PC-3 (cell line): ENCODE measurements around the gene EXOC7. TPM values are rescaled to one million over a fixed set of nuclear protein-coding genes. Genes with fewer than 3 reads are reported as not detected.

ENCODE experiments used
- ATAC-seq: fragments of 200-7000 bp; cut with Tn5 transposase; 2 replicates; pipeline ENCODE4 v1.9.1; 2020; ENCODE audit warnings: mild to moderate bottlenecking, moderate library complexity
- BruUV-seq: library from RNA; stranded (reverse); fragments of 400-500 nt; replicated peaks from 2 replicates; lab custom pipeline; 2021; lab: Mats Ljungman, UMichigan
- CTCF ChIA-PET: fragments of 300-600 bp; sonication (Branson Sonifier 250); formaldehyde crosslinking; loops from one replicate; lab custom pipeline; 2022; ENCODE audit warnings: antibody characterized with exemption; lab: Charles Lee
- POLR2A ChIA-PET: fragments of 300-600 bp; sonication (Branson Sonifier 250); formaldehyde crosslinking; loops from one replicate; lab custom pipeline; 2022; ENCODE audit warnings: antibody characterized with exemption; ENCODE audit not compliant: unreplicated experiment; lab: Charles Lee
- DNase-seq: peaks from one replicate; pipeline ENCODE4 v3.0.0-alpha.2; 2015
- H2AFZ ChIP-seq: fragments of 300-600 bp; sonication (generic); 2 replicates; pipeline ENCODE4 v1.6.0; 2016; ENCODE audit warnings: antibody characterized with exemption, low read length
- H3F3A ChIP-seq: fragments of 300-600 bp; sonication (generic); one replicate; pipeline ENCODE4 v1.6.0; 2017; ENCODE audit warnings: antibody characterized with exemption, low read length, control low read depth, mild to moderate bottlenecking; ENCODE audit not compliant: unreplicated experiment
- H3K27ac ChIP-seq: fragments of 300-600 bp; sonication (generic); 2 replicates; pipeline ENCODE4 v1.5.1; 2016; ENCODE audit warnings: mild to moderate bottlenecking, low read length
- H3K27me3 ChIP-seq: fragments of 300-600 bp; sonication (generic); 2 replicates; pipeline ENCODE4 v1.6.1; 2016; ENCODE audit warnings: low read length, mixed read lengths
- H3K36me3 ChIP-seq: fragments of 300-600 bp; sonication (generic); 2 replicates; pipeline ENCODE4 v1.6.1; 2016; ENCODE audit warnings: low read depth, mixed run types, low read length, mixed read lengths
- H3K4me1 ChIP-seq: fragments of 300-600 bp; sonication (generic); 2 replicates; pipeline ENCODE4 v1.5.1; 2016; ENCODE audit warnings: low read length; ENCODE audit not compliant: insufficient read depth
- H3K4me2 ChIP-seq: fragments of 300-600 bp; sonication (generic); 2 replicates; pipeline ENCODE4 v1.6.0; 2016; ENCODE audit warnings: low read length
- H3K4me3 ChIP-seq: fragments of 300-600 bp; sonication (generic); 2 replicates; pipeline ENCODE4 v1.5.1; 2016; ENCODE audit warnings: mild to moderate bottlenecking, low read length, mixed read lengths
- H3K79me2 ChIP-seq: fragments of 300-600 bp; sonication (generic); 2 replicates; pipeline ENCODE4 v1.6.1; 2017; ENCODE audit warnings: low read length, mixed read lengths
- H3K9ac ChIP-seq: fragments of 300-600 bp; sonication (generic); 2 replicates; pipeline ENCODE4 v1.6.0; 2016; ENCODE audit warnings: mild to moderate bottlenecking, low read length
- H3K9me2 ChIP-seq: fragments of 300-600 bp; sonication (generic); replicated peaks from 2 replicates; pipeline ENCODE4 v1.6.1; 2016; ENCODE audit warnings: mixed run types, low read length, mixed read lengths
- H3K9me3 ChIP-seq: fragments of 300-600 bp; sonication (generic); 2 replicates; pipeline ENCODE4 v1.6.1; 2016; ENCODE audit warnings: low read length, mixed read lengths
- H4K20me1 ChIP-seq: fragments of 300-600 bp; sonication (generic); 2 replicates; pipeline ENCODE4 v1.6.1; 2016; ENCODE audit warnings: low read length, mixed read lengths
- CTCF ChIP-seq: fragments of 300-600 bp; sonication (generic); conservative IDR thresholded peaks from 2 replicates; pipeline ENCODE4 v1.5.1; 2017; ENCODE audit warnings: antibody characterized with exemption, low read depth, mild to moderate bottlenecking, low read length
- EZH2 ChIP-seq: fragments of 300-600 bp; sonication (generic); IDR thresholded peaks from one replicate; pipeline ENCODE4 v1.6.1; 2017; ENCODE audit warnings: antibody characterized with exemption, mild to moderate bottlenecking, low read length; ENCODE audit not compliant: unreplicated experiment
- EZH2phosphoT487 ChIP-seq: fragments of 300-600 bp; sonication (generic); IDR thresholded peaks from 2 replicates; pipeline ENCODE4 v1.6.1; 2018; ENCODE audit warnings: mild to moderate bottlenecking, antibody characterized with exemption, low read length, borderline replicate concordance
- intact Hi-C: fragments of 100-400 bp; cut with micrococcal nuclease; formaldehyde crosslinking; loops from 2 replicates; pipeline ENCODE4 v1.9.0; 2023
- total RNA-seq: library from RNA; depleted of rRNA; stranded (reverse); fragments of >200 nt; gene quantifications from 2 replicates; pipeline ENCODE4 v1.2.3, GENCODE V29; 2014

EXOC7 gene
- total RNA-seq, 1 experiment from 2014 or later: 153 TPM

- Histone ChIP-seq H3K9me3 (no peaks in the 10 kb centered on the region), H4K20me1 (no peaks in the 10 kb centered on the region), H3K4me1 (peaks cover 4% of the 10 kb centered on the region; the same call in 1 of the 2 replicates), H3K4me3 (no peak overlapping the region), H3K27ac (no peak overlapping the region), H3K9ac (no peak overlapping the region), H3K79me2 (no peaks in the 10 kb centered on the region), H3K9me2 (no peaks in the 10 kb centered on the region), H3K4me2 (no peak overlapping the region), H3K36me3 (no peaks in the 10 kb centered on the region), H3K27me3 (no peaks in the 10 kb centered on the region), H2AFZ (no peak overlapping the region), H3F3A (no peaks in the 10 kb centered on the region)
- intact Hi-C loops: no loop called here
- TF ChIP-seq EZH2phosphoT487: no peak
- TF ChIP-seq EZH2: no peak
- no peak for TF ChIP-seq CTCF
- DNase-seq: no peak
- BruUV-seq: no TSS peak
- POLR2A ChIA-PET: no interaction called here
- CTCF ChIA-PET: interaction anchor here (0.5 to 0.6 kb wide), 3 partner anchors 66 to 179 kb away, joined by 3 to 5 read pairs (median 4); no protein-coding TSS in a partner anchor
- no peak for ATAC-seq
These were observed 16.1 kb upstream of the EXOC7 start for GRCh38 chr17:76119409-76120371.

- ChIA-PET POLR2A (interaction anchor here (0.6 to 0.7 kb wide), 2 partner anchors 260 to 1026 kb away, joined by 3 to 4 read pairs; partner anchors contain the start of gene WBP2), CTCF (interaction anchor here (0.6 kb wide), 1 partner anchor 71 kb away, joined by 3 read pairs; no protein-coding TSS in a partner anchor)
- BruUV-seq: no TSS peak
- no peaks in the 10 kb centered on the region for H4K20me1 ChIP-seq
- H3K27me3 ChIP-seq: no peaks in the 10 kb centered on the region
- H3K4me3 ChIP-seq: no peak overlapping the region
- no peaks in the 10 kb centered on the region for H3K79me2 ChIP-seq
- no peaks in the 10 kb centered on the region for H3K9me2 ChIP-seq
- H3K36me3 ChIP-seq: no peaks in the 10 kb centered on the region
- ATAC-seq (no peak), DNase-seq (no peak)
- no peak for TF ChIP-seq CTCF
- no peak for TF ChIP-seq EZH2
- no peak for TF ChIP-seq EZH2phosphoT487
- H3K9ac ChIP-seq: no peak overlapping the region
- intact Hi-C loops: no loop called here
- H3K4me1 ChIP-seq: no peaks in the 10 kb centered on the region
- no peak overlapping the region for H3K4me2 ChIP-seq
- H3F3A ChIP-seq: no peaks in the 10 kb centered on the region
- H2AFZ ChIP-seq: no peak overlapping the region
- H3K9me3 ChIP-seq: no peaks in the 10 kb centered on the region
- no peak overlapping the region for H3K27ac ChIP-seq
These were observed 11.7 kb upstream of the EXOC7 start for GRCh38 chr17:76115138-76115754.
